Retinal pigment epithelial cell (primary cell): ENCODE measurements around the gene VRK3.

ENCODE experiments used
- DNase-seq: peaks from one replicate; pipeline ENCODE4 v3.0.0-alpha.2; 2010; ENCODE audit warnings: low read depth
- H3K4me3 ChIP-seq: 2 replicates; pipeline ENCODE4 v1.5.1; 2011; ENCODE audit warnings: mild to moderate bottlenecking, low read length, control low read depth, moderate library complexity
- TF ChIP-seq, protein P1 (sequence below): conservative IDR thresholded peaks from 2 replicates; pipeline ENCODE4 v1.5.1; 2011; ENCODE audit warnings: low read depth, low read length, control low read depth, inconsistent platforms

The VRK3 gene

DNA sequence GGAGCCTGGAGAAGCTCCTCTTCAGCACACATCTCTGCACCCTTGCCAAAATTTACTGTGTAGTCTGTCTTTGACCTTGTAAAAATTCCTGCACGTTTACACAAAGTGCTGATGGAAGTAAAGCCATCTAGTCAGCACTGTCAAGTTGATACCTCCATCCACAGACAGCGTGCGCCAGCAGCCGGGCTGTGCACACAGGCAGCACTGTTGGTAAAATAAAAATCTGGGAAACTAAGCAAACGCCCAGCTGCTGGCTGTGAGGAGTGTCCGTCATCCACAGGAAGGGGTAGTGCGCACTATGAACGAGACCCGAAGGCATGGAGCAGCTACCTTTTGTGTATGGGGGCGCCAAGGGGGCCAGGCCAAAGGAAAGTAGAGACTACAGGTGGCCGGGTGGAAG is 46.8 kb downstream of the VRK3 start:
- TF ChIP-seq, protein P1, sequence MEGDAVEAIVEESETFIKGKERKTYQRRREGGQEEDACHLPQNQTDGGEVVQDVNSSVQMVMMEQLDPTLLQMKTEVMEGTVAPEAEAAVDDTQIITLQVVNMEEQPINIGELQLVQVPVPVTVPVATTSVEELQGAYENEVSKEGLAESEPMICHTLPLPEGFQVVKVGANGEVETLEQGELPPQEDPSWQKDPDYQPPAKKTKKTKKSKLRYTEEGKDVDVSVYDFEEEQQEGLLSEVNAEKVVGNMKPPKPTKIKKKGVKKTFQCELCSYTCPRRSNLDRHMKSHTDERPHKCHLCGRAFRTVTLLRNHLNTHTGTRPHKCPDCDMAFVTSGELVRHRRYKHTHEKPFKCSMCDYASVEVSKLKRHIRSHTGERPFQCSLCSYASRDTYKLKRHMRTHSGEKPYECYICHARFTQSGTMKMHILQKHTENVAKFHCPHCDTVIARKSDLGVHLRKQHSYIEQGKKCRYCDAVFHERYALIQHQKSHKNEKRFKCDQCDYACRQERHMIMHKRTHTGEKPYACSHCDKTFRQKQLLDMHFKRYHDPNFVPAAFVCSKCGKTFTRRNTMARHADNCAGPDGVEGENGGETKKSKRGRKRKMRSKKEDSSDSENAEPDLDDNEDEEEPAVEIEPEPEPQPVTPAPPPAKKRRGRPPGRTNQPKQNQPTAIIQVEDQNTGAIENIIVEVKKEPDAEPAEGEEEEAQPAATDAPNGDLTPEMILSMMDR: no peak
- DNase-seq: no peak
- H3K4me3 ChIP-seq: no peak overlapping the region

DNA sequence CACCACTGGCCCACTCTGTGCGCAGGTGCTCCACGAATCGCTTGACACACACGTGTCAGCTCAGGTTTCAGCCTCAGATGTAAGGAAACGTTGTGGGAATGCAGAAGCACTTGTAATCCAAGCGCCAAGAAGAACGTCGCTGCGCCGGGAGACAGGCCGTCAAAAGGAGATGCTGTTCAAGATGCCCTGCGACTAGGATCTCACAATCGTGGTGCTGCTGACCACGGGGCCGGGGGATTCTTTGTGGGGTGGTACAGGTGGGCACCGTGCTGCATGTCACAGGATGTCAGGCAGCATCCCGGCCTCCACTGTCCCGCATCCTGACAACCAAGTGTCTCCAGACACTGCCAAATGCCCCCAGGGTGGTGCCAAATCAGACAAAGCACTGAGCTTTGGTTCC is 47.3 kb downstream of the VRK3 start:
- TF ChIP-seq, protein P1: no peak
- DNase-seq: no peak
- no peak overlapping the region for H3K4me3 ChIP-seq

DNA sequence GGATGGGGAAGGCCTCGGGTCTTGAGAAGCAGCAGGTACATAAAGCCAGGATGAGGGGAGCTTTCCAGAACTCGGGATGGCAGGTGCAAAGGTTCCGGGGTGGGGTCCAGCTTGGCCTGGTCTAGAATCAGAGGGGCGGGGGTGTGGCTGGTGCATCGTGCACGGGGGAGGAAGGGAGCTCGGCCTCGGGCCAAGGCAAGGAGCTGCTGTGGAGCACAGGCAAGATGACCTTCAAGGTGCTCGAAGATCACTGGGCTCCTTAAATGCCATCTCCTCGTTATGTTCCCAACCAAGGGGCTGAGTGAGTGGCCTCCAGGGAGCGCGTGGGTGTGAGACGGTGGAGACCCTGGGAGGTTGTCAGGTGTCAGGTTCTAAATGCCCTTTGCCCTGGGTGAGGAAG is 48.1 kb downstream of the VRK3 start:
- TF ChIP-seq, protein P1: no peak
- DNase-seq: no peak
- H3K4me3 ChIP-seq: no peak overlapping the region

DNA sequence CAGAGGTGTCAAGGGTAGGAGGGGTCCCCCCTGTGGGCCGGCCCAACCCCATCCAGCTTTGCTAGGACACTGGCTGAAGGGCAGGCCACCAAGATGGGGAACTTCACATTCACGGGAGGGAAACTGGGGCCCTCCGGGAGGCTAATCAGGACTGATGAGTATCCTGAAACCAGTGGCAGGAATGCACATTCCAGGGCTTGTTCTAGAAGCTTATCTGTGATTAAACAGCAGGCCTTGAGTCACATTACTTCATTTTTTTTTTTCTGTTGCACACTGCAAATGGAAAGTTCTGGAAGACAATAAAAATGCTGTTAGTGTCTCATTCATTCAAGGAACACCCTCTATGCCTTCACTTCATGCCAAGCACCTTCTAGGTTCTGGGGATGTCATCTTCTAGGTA is 48.7 kb downstream of the VRK3 start:
- TF ChIP-seq, protein P1: no peak
- no peak overlapping the region for H3K4me3 ChIP-seq
- DNase-seq: no peak

DNA sequence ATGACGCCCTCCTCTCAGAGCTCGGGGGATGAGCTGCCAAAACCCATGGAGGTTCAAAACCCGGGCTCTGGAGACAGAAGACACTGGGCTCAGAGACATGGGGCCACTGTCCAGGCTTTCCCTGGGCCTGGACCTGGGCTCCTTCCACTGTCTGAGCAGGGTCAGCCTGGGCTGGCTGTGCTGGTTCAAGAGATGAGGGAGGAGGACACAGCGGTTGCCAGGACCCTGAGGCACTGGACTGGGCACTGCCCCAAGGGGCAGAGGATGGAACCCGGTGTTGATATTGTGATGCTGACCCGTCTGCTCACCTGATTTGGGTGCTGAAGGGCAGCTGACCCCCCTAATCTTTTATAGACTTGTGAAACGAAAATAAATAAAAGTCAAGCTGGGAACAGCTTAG is 50.1 kb downstream of the VRK3 start:
- TF ChIP-seq, protein P1: no peak
- no peak for DNase-seq
- no peak overlapping the region for H3K4me3 ChIP-seq

DNA sequence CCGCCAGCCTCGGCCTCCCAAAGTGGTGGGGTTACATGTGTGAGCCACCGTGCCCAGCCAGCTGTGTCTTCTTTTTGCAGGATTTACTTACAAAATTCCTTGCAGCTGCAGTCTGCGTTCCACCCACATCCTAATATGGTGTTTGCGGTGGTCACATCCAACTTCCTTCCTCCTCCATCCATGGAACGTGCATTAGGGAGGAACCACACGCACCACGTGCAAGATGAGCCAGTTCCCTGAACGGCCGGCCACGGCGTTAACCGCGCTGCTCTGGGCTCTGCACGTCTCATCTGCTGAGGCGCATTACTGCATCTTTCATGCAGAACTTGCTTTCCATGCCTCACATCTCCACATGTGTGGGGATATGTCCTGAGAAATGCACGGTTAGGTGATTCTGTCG is 51.2 kb downstream of the VRK3 start:
- no peak for DNase-seq
- TF ChIP-seq, protein P1: no peak
- no peak overlapping the region for H3K4me3 ChIP-seq

DNA sequence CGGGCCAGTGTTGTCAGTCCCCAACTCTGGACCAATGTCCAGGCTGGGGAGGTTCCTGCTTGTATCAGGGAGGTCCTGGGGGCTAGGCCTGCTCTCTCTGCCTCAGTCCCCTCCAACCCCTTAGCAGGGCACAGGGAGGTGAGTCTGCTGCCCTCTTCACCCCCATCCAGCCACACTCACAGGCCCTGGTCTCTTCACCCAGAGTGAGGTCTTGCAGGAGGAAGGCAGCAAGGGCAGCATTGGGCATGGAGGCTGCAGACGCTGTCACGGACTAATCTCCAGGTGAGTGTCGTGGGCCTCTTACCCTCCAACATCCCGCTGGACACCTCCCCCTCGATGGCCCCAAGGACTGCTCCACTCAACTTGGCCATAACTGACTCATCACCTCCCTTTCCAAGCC is 52.3 kb downstream of the VRK3 start:
- TF ChIP-seq, protein P1: no peak
- no peak overlapping the region for H3K4me3 ChIP-seq
- DNase-seq: no peak
